Measurements from ENCODE around the gene SARS1. TPM values are rescaled to one million over a fixed set of nuclear protein-coding genes. Genes with fewer than 3 reads are reported as not detected.

The SARS1 gene
- total and polyA plus RNA-seq, 2 of the 13 experiments (the other 11 are each of a cell fraction or from before 2014, with no cell fraction given) = 103 to 134 TPM

DNA sequence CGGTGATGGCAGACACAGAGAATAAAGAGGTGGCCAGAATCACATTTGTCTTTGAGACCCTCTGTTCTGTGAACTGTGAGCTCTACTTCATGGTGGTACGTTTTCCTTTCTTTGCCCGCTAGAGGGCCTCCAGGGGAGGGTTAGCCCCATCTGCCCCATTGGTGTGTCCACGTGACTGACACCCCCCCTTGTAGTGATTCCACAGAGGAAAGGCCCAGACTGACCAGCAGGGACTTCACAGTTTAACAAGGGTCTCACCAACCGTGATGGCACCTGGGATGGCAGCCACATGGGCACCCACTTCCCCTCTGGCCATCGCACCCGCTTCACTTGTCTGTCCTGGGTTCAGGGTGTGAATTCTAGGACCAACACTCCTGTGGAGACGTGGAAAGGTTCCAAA lies 22.3 kb upstream of the SARS1 start (continued):
- TF ChIP-seq ARID5B (CRISPR knock-in tag; IDR thresholded peaks at IDR 0.05) = no peak
- TF ChIP-seq GLI4 (CRISPR knock-in tag; IDR thresholded peaks at IDR 0.05; ENCODE audit: borderline replicate concordance) = no peak
- no peak for TF ChIP-seq ZNF343 (CRISPR knock-in tag; IDR thresholded peaks at IDR 0.05)
- no peak for TF ChIP-seq MAZ (IDR thresholded peaks at IDR 0.05; ENCODE audit: borderline replicate concordance, low read depth, low read length)
- no peak for TF ChIP-seq MAZ (CRISPR knock-in tag; IDR thresholded peaks at IDR 0.05; ENCODE audit: low read depth)
- TF ChIP-seq PAF1 (CRISPR knock-in tag; IDR thresholded peaks at IDR 0.05) = no peak
- TF ChIP-seq PATZ1 (CRISPR knock-in tag; IDR thresholded peaks at IDR 0.05) = peak; percentile 76
- TF ChIP-seq ZNF646 (CRISPR knock-in tag; IDR thresholded peaks at IDR 0.05) = no peak
- no peak for TF ChIP-seq RFXAP (CRISPR knock-in tag; IDR thresholded peaks at IDR 0.05; ENCODE audit: borderline replicate concordance)
- no peak for TF ChIP-seq DZIP1 (CRISPR knock-in tag; IDR thresholded peaks at IDR 0.05)
- no peak for TF ChIP-seq ZNF746 (CRISPR knock-in tag; IDR thresholded peaks at IDR 0.05)
- TF ChIP-seq, protein P1, sequence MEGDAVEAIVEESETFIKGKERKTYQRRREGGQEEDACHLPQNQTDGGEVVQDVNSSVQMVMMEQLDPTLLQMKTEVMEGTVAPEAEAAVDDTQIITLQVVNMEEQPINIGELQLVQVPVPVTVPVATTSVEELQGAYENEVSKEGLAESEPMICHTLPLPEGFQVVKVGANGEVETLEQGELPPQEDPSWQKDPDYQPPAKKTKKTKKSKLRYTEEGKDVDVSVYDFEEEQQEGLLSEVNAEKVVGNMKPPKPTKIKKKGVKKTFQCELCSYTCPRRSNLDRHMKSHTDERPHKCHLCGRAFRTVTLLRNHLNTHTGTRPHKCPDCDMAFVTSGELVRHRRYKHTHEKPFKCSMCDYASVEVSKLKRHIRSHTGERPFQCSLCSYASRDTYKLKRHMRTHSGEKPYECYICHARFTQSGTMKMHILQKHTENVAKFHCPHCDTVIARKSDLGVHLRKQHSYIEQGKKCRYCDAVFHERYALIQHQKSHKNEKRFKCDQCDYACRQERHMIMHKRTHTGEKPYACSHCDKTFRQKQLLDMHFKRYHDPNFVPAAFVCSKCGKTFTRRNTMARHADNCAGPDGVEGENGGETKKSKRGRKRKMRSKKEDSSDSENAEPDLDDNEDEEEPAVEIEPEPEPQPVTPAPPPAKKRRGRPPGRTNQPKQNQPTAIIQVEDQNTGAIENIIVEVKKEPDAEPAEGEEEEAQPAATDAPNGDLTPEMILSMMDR (CRISPR knock-in tag; IDR thresholded peaks at IDR 0.05) = peak; percentile 71
- no peak for TF ChIP-seq NFYC (CRISPR knock-in tag; IDR thresholded peaks at IDR 0.05)

Measured in HepG2 (cell line).